ENCODE data around the gene MICB.

Gene MICB

DNA sequence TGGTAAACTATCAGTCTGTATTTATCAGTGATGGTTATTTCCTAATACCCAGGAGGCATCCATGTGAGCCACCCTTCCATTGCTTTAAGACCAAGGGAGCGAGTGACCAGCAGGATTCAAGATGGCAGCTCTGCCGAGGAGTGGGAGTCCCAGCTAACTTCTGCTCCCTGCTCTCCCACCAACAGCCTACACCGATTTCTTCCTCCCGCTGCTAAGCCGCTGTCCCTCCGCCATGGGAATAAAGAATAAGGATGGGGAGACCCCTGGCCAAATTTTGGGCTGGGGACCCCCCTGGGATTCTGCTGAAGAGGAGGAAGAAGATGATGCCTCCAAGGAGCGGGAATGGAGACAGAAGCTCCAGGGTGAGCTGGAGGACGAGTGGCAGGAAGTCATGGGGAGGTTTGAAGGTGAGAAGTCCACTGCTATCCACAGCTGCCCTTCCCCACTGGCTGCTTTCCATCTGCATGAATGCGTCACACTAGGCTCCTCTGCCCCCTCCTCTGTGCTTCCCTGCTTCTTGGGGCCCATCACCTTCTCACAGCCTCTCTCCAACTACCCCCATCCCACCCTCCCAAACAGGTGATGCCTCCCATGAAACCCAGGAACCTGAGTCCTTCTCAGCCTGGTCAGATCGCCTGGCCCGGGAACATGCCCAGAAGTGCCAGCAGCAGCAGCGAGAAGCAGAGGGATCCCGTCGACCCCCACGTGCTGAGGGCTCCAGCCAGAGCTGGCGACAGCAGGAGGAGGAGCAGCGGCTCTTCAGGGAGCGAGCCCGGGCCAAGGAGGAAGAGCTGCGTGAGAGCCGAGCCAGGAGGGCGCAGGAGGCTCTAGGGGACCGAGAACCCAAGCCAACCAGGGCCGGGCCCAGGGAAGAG lies 59.7 kb downstream of the MICB start:
- POLR2A ChIA-PET: interaction anchor here (1.2 kb wide), 2 partner anchors 23 to 24 kb away, joined by 3 to 4 read pairs; partner anchors contain the start of gene LTB
- peaks cover 28 to 70% (median 57%) of the 10 kb centered on the region in 4 experiments for H3K4me1 ChIP-seq (ENCODE audit: control extremely low read depth in 1 of 4, control insufficient read depth in 4 of 4, insufficient read depth in 4 of 4, low read length in 3 of 4)
- CTCF ChIA-PET: interaction anchor here (0.9 to 24.7 kb wide), 5 partner anchors 8 to 94 kb away, joined by 3 to 557 read pairs (median 38); partner anchors contain the start of genes LST1, LTB, NCR3 and NFKBIL1

DNA sequence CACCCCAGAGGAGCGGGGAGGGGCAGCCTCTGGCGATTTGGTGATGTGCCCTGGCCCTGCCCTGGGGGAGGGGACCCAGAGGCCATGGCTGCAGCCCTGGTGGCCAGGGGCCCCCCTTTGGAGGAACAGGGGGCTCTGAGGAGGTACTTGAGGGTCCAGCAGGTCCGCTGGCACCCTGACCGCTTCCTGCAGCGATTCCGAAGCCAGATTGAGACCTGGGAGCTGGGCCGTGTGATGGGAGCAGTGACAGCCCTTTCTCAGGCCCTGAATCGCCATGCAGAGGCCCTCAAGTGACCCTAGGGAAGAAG lies 60.3 kb downstream of the MICB start:
- no peak for DNase-seq
- Histone ChIP-seq H3K4me1 (ENCODE audit: control extremely low read depth in 1 of 4, control insufficient read depth in 4 of 4, insufficient read depth in 4 of 4, low read length in 3 of 4) (peaks cover 28 to 76% (median 58%) of the 10 kb centered on the region in 4 experiments), H3K4me3 (ENCODE audit: control insufficient read depth in 1 of 7, extremely low read depth in 1 of 7, insufficient read depth in 4 of 7, low read depth in 2 of 7, low read length in 6 of 7) (peak overlapping the region in 4 of 7 experiments; percentile 37 to 51 (median 42)), H3K9me3 (ENCODE audit: control extremely low read depth in 1 of 5, control insufficient read depth in 4 of 5, insufficient read depth in 2 of 5, low read depth in 1 of 5, low read length in 4 of 5) (no peaks in the 10 kb centered on the region), H3K27me3 (replicated peaks in 2 of 5; ENCODE audit: control insufficient read depth in 4 of 5, insufficient read depth in 5 of 5, low read length in 4 of 5) (no peaks in the 10 kb centered on the region), H3K27ac (ENCODE audit: insufficient read depth in 1 of 2, low read depth in 1 of 2, low read length in 2 of 2, poor library complexity in 1 of 2, severe bottlenecking in 2 of 2) (peak overlapping the region in 1 of 2 experiments; percentile 69), H3K36me3 (ENCODE audit: control insufficient read depth in 4 of 4, insufficient read depth in 4 of 4, low read length in 3 of 4) (peaks cover 0 to 4% (median 1%) of the 10 kb centered on the region in 4 experiments)
- 69% methylated on average over 7 of the region's 8 CpGs for WGBS (ENCODE audit: insufficient coverage)
- ChIA-PET POLR2A (interaction anchor here (1.1 to 2.7 kb wide), 5 partner anchors 17 to 28 kb away, joined by 3 to 13 read pairs (median 6); partner anchors contain the start of genes LST1, LTB and TNF), CTCF (interaction anchor here (0.9 to 24.7 kb wide), 6 partner anchors 9 to 94 kb away, joined by 3 to 557 read pairs (median 20); partner anchors contain the start of genes ATP6V1G2, LST1, LTB and NCR3)

More for the DNA sequence above, 59.7 kb downstream of the MICB start:
- peaks cover 0 to 4% (median 1%) of the 10 kb centered on the region in 4 experiments for H3K36me3 ChIP-seq (ENCODE audit: control insufficient read depth in 4 of 4, insufficient read depth in 4 of 4, low read length in 3 of 4)
- DNase-seq: no peak
- no peaks in the 10 kb centered on the region for H3K9me3 ChIP-seq (ENCODE audit: control extremely low read depth in 1 of 5, control insufficient read depth in 4 of 5, insufficient read depth in 2 of 5, low read depth in 1 of 5, low read length in 4 of 5)
- H3K27ac ChIP-seq (ENCODE audit: insufficient read depth in 1 of 2, low read depth in 1 of 2, low read length in 2 of 2, poor library complexity in 1 of 2, severe bottlenecking in 2 of 2): peak overlapping the region in 1 of 2 experiments; percentile 69
- H3K4me3 ChIP-seq (ENCODE audit: control insufficient read depth in 1 of 7, extremely low read depth in 1 of 7, insufficient read depth in 4 of 7, low read depth in 2 of 7, low read length in 6 of 7): peak overlapping the region in 4 of 7 experiments; percentile 37 to 51 (median 42)
- WGBS (ENCODE audit: insufficient coverage): 44% methylated on average over 19 of the region's 24 CpGs
- no peaks in the 10 kb centered on the region for H3K27me3 ChIP-seq (replicated peaks in 2 of 5; ENCODE audit: control insufficient read depth in 4 of 5, insufficient read depth in 5 of 5, low read length in 4 of 5)

DNA sequence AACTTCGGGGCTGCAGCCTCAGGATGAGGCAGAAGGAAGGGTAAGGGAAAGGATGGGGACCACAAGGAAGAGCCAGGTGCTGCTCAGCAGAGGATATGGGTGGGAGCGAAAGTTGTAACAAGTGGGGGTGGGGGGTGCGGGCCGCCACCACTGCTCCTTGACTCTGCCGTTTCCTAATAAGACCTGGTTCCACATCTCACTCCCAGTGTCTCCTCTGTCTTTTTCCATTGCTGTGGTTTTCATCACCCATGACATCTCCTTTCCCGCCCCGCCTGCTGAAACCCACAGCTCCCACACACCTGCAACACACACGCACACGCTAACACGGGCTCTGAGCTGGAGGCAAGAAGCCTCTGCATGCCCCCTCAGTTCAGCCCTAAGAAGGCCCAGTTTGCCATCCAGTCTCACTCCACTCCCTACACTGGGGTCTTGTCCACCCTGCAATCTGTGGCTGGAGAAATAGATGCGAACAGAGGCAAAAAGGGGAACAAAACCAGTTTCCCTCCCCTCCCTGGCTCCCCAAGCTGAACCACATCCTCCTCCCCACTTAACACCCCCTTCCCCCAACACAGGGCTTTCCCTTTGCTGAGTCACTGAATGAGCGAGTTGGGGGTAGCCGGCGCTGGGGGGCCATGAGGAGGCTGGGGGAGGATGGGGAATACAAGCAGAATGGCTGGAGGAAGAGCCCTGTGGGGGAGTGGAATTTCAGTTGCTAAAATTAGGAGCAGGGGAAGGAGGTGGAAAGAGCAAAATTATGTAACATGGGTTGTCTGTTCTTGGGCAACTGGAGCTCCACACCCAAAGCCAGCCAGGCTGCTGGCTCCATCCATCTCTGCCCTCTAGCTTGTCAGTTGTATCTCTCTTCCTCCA lies 60.9 kb downstream of the MICB start:
- peak overlapping the region in 5 of 7 experiments; percentile 37 to 64 (median 44) for H3K4me3 ChIP-seq (ENCODE audit: control insufficient read depth in 1 of 7, extremely low read depth in 1 of 7, insufficient read depth in 4 of 7, low read depth in 2 of 7, low read length in 6 of 7)
- peaks cover 0 to 4% (median 1%) of the 10 kb centered on the region in 4 experiments for H3K36me3 ChIP-seq (ENCODE audit: control insufficient read depth in 4 of 4, insufficient read depth in 4 of 4, low read length in 3 of 4)
- WGBS (ENCODE audit: insufficient coverage): 0% methylated on average over 8 of the region's 14 CpGs
- H3K27me3 ChIP-seq (replicated peaks in 2 of 5; ENCODE audit: control insufficient read depth in 4 of 5, insufficient read depth in 5 of 5, low read length in 4 of 5): no peaks in the 10 kb centered on the region
- POLR2A ChIA-PET: interaction anchor here (0.8 to 2.7 kb wide), 6 partner anchors 16 to 179 kb away, joined by 4 to 13 read pairs (median 6); partner anchors contain the start of genes AIF1, LST1, LTB and TNF
- CTCF ChIA-PET: interaction anchor here (0.9 to 24.7 kb wide), 10 partner anchors 10 to 259 kb away, joined by 3 to 557 read pairs (median 3); partner anchors contain the start of genes AIF1, ATP6V1G2, LST1 and LTB
- H3K9me3 ChIP-seq (ENCODE audit: control extremely low read depth in 1 of 5, control insufficient read depth in 4 of 5, insufficient read depth in 2 of 5, low read depth in 1 of 5, low read length in 4 of 5): no peaks in the 10 kb centered on the region
- peak overlapping the region in 1 of 2 experiments; percentile 69 for H3K27ac ChIP-seq (ENCODE audit: insufficient read depth in 1 of 2, low read depth in 1 of 2, low read length in 2 of 2, poor library complexity in 1 of 2, severe bottlenecking in 2 of 2)
- peaks cover 30 to 82% (median 61%) of the 10 kb centered on the region in 4 experiments for H3K4me1 ChIP-seq (ENCODE audit: control extremely low read depth in 1 of 4, control insufficient read depth in 4 of 4, insufficient read depth in 4 of 4, low read length in 3 of 4)
- DNase-seq: peak; percentile 86 to 98 (median 98)

- ChIA-PET CTCF (interaction anchor here (1.0 to 24.7 kb wide), 8 partner anchors 10 to 258 kb away, joined by 3 to 557 read pairs (median 4); partner anchors contain the start of genes AIF1, ATP6V1G2, LST1 and LTB), POLR2A (interaction anchor here (1.4 to 2.7 kb wide), 4 partner anchors 16 to 178 kb away, joined by 5 to 13 read pairs (median 6); partner anchors contain the start of genes LST1, LTB and TNF)
- Histone ChIP-seq H3K36me3 (ENCODE audit: control insufficient read depth in 4 of 4, insufficient read depth in 4 of 4, low read length in 3 of 4) (peaks cover 0 to 4% (median 1%) of the 10 kb centered on the region in 4 experiments), H3K9me3 (ENCODE audit: control extremely low read depth in 1 of 5, control insufficient read depth in 4 of 5, insufficient read depth in 2 of 5, low read depth in 1 of 5, low read length in 4 of 5) (no peaks in the 10 kb centered on the region), H3K4me1 (ENCODE audit: control extremely low read depth in 1 of 4, control insufficient read depth in 4 of 4, insufficient read depth in 4 of 4, low read length in 3 of 4) (peaks cover 30 to 83% (median 62%) of the 10 kb centered on the region in 4 experiments), H3K4me3 (ENCODE audit: control insufficient read depth in 1 of 7, extremely low read depth in 1 of 7, insufficient read depth in 4 of 7, low read depth in 2 of 7, low read length in 6 of 7) (peak overlapping the region in 6 of 7 experiments; percentile 27 to 64 (median 42)), H3K27me3 (replicated peaks in 2 of 5; ENCODE audit: control insufficient read depth in 4 of 5, insufficient read depth in 5 of 5, low read length in 4 of 5) (no peaks in the 10 kb centered on the region), H3K27ac (ENCODE audit: insufficient read depth in 1 of 2, low read depth in 1 of 2, low read length in 2 of 2, poor library complexity in 1 of 2, severe bottlenecking in 2 of 2) (peak overlapping the region in 1 of 2 experiments; percentile 69)
- 15% methylated on average over 3 of the region's 4 CpGs for WGBS (ENCODE audit: insufficient coverage)
- DNase-seq: no peak
Observed at GRCh38 chr6:31559606-31559957, 61.6 kb downstream of the MICB start.

- DNase-seq: peak; percentile 58 to 91 (median 87)
- H3K27ac ChIP-seq (ENCODE audit: insufficient read depth in 1 of 2, low read depth in 1 of 2, low read length in 2 of 2, poor library complexity in 1 of 2, severe bottlenecking in 2 of 2): peak overlapping the region in 1 of 2 experiments; percentile 69
- POLR2A ChIA-PET: interaction anchor here (1.5 to 2.7 kb wide), 3 partner anchors 9 to 177 kb away, joined by 5 to 13 read pairs (median 7); partner anchors contain the start of gene LST1
- no peaks in the 10 kb centered on the region for H3K27me3 ChIP-seq (replicated peaks in 2 of 5; ENCODE audit: control insufficient read depth in 4 of 5, insufficient read depth in 5 of 5, low read length in 4 of 5)
- WGBS (ENCODE audit: insufficient coverage): 3% methylated on average over 7 of the region's 7 CpGs
- CTCF ChIA-PET: interaction anchor here (1.1 to 24.7 kb wide), 6 partner anchors 11 to 258 kb away, joined by 3 to 557 read pairs (median 21); partner anchors contain the start of genes AIF1, LST1, LTB and NCR3
- peak overlapping the region; percentile 16 to 64 (median 41) for H3K4me3 ChIP-seq (ENCODE audit: control insufficient read depth in 1 of 7, extremely low read depth in 1 of 7, insufficient read depth in 4 of 7, low read depth in 2 of 7, low read length in 6 of 7)
- H3K36me3 ChIP-seq (ENCODE audit: control insufficient read depth in 4 of 4, insufficient read depth in 4 of 4, low read length in 3 of 4): peaks cover 0 to 4% (median 1%) of the 10 kb centered on the region in 4 experiments
- no peaks in the 10 kb centered on the region for H3K9me3 ChIP-seq (ENCODE audit: control extremely low read depth in 1 of 5, control insufficient read depth in 4 of 5, insufficient read depth in 2 of 5, low read depth in 1 of 5, low read length in 4 of 5)
- H3K4me1 ChIP-seq (ENCODE audit: control extremely low read depth in 1 of 4, control insufficient read depth in 4 of 4, insufficient read depth in 4 of 4, low read length in 3 of 4): peaks cover 30 to 83% (median 62%) of the 10 kb centered on the region in 4 experiments
Observed at GRCh38 chr6:31559958-31560696, 62.2 kb downstream of the MICB start.

Measured in common myeloid progenitor, CD34-positive (primary cell).